Eye (tissue), 1 donor: ENCODE data around the gene ITPRIP.

Experiments used
- DNase-seq: peaks from one replicate; pipeline ENCODE4 v3.0.0-alpha.2; 2015

ITPRIP gene

DNA sequence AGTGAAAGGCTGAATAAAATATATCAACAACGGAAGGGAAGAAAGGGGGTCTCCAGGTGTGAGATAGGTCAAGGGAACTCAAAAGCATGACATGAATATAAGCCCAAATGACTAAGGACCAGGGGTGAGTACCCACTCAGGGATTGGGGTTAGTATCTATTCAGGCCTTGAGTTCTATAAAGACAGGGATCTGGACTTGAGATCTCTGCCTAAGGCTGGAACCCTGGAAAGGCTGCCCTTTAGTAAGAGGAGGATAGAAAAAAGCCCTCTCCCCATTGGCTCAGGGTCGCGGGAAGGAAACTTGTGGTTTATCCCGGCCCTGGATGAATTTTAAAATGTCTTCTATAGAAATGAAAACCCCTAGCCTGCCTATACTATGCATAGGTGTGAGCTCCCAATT is 2.4 kb upstream of the ITPRIP start:
- DNase-seq: no peak

- no peak for DNase-seq
Measured at GRCh38 chr10:104340111-104340526, 1.9 kb upstream of the ITPRIP start.

- peak; percentile 85 for DNase-seq
Measured at GRCh38 chr10:104339469-104340110, 1.3 kb upstream of the ITPRIP start.

DNA sequence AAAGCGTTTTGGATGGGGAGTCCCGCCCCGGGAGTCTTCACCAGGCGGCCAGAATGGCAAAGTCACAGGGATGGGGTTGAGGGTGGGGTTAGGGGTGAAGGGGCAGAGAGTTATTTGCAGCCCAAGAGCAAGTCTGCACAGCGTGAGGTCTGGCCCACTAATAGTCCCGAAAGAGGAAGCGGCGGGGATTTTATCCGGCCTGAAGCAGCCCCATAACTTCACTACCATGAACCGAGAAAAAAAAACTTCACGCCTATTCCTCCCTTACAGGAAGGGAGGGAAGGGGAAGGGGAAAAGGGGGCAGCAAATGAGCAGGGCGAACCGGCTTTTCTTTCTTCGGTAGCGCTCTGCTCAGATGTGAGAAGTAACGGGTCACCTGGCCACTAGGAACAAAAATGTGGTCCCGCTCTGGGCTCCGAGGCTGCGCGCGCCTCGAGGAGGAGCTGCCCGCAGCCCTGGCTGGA is 712 bp downstream of the ITPRIP start:
- no peak for DNase-seq

DNA sequence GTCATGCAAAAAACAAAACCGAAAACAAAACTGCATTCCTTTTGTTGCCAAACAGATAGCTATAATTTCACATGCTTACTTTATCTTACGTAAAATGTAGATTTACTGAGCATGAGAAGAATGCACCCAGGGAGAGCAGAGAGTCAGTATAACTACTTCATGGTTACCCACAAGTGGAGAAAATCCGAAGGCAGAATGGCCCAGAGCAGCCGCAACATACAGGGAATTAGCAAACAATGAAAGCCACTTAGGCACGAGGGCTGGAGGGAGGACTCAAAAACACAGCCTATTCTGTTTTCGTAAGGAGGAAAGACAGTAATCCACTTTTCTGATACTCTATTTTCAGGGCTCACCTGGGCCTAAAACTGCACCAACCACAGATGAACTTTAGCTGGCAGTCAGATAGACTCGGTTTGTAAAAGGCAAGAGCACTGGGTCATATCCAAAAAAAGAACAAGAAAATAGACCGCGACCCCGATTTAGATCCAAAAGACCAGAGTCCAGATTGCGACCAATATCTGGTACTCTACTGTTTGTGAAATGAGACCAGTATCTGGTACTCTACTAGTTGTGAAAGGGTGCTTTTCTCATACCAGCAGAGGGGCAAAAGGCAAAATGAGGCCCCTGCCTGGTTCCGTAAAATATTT is 1.3 kb downstream of the ITPRIP start:
- DNase-seq: peak; percentile 69

DNA sequence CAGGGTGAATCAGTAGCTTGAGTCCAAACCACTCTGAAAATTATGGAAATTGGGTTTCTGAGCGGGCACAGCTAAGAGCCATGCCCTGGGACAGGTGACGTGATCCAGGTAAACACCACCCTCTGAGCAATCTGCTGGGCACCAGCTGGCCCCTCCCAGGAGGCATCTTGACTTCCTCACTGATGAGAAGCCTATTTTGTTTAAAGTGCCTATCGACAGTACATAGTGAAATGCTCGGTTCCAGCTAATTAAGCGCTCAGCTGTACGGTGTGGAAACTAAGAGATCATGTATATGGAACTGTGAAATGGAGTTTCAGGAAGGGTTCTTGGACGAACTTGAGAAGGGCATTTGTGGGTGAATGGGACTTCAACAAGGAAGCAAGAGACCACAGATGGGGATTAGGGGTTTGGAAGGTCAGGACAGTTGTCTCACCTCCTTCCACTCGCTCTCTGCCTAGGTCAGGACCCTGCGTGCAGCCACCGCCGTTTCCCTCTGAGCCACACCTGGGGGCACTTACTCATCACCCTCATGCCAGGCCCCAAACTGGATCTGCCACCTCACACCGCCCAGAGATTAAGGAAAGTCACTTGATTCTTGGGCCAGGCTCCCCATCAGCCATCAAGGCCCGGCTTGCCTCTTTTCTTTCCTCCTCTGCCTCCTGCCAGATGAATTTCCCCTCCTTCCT is 3.2 kb downstream of the ITPRIP start:
- DNase-seq: no peak

GRCh38 chr10:104334561-104334960 is 3.7 kb downstream of the ITPRIP start:
- no peak for DNase-seq

GRCh38 chr10:104333728-104334373 is 4.4 kb downstream of the ITPRIP start:
- no peak for DNase-seq

DNA sequence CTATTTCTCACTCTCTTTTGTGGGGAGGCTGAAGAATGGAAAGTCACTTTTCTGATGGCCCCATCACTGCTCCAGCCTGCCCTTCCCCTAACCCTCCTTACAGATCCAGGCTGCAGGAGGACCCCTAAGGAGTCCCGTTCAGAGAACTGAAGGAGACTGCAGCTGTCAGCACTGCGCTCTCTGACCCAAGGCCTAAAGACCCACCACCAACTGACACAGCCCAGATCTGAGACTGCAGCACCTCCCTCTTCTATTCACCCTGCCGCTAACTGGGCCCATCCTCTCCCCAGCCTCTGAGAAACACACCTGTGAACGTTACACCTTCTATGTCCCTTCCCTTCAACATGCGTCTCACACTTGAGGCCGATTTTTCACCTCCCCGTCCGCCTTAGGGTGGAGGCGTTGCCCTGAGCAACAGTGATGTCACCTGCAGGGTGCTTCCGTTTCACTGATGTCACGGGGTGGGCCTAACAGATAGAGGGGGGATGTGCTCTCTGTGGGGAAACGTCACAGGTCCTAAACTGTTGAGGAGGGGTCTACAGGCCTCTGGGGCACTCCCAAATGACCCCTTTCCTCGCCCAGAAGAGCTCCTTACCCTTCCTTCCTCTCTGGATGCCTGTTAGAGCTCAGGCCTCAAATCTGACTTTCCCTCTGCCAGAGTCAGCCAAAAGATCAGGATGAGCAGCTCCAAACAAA is 5.1 kb downstream of the ITPRIP start:
- peak; percentile 73 for DNase-seq

DNA sequence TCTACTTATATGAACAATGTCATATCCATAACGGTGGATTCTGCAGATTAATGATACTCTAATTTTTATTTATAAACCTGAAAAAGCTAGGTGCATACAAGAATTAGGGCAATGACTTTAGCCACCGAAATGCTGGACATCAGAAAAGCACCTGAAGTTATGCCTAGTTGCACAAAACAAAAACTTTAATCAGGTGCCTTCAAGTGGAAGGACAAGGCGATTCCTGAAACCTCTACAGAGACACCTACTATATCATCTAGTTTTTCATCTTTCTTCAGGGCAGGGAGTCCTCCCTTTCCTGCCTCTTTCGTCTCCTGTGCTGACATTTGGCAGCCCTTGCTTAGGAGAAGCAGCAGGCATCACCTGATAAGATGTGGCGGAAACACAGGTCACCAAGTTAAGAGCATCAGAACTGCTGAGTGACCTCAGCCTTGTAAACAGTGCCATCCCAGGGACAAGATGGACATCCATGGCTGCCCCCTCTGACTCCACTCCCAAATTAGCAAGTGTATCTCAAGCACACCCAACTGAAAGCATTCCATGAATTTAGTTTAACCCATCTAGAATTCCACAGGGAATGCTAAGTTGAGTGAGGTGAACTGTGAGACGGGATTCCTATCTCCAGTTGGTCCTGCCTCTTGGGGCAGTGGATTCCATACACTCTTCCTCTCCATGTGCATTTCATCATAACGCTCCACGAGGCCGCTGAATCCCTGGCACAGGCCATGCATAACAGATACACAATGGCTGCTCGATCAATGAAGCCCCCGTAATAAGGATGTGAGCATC is 5.8 kb downstream of the ITPRIP start:
- no peak for DNase-seq

DNA sequence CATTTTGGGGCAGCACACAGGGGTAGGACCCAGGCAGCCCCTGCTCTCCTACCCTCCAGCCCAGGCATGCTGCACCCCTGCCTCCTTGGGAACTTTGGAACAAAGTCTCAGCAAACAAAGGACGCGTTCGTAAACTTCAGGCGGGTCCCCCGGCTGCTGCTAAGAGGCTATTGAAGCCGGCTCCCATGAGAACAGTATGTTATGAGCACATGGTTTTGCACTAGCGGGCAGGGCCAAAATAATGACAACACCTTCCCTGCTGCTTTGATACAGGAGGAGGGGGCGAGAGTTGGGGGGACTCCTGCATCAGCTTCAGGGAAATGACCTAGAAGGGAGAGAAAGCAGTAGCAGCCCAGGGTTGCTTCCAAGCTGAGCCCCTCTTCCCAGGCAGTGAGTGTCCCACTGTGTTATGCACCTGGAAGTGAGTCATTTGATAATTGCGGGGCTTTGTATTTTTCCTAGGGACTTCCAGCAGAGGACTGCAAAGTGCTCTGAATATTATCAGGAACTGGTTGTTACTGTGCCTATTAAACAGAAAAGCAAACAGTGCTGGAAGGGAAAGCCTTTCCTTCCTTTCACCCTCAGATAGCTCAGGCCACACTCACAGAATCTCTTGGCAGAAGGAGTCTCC is 6.9 kb downstream of the ITPRIP start:
- DNase-seq: peak; percentile 74

- peak; percentile 62 for DNase-seq
Measured at GRCh38 chr10:104330168-104331110, 7.8 kb downstream of the ITPRIP start.

DNA sequence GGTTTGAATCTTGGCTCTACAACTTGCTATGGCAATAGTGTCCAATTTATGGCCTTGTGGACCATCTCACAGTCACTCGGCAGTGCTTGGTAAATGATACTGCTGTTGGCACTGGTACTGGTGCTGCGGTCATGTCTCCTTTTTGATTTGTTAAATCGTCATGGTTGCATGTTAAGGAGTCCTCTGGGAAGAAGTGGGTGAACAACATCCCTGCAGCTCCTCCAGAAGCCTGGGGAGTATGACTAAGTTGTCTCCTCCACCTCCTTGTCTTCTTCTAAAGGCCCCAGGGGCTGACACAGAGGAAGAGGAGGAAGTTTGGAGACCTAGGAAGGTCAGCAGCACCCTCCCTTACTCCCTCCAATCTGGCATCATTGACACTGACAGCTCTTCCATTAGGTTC is 8.5 kb downstream of the ITPRIP start:
- peak; percentile 55 for DNase-seq

DNA sequence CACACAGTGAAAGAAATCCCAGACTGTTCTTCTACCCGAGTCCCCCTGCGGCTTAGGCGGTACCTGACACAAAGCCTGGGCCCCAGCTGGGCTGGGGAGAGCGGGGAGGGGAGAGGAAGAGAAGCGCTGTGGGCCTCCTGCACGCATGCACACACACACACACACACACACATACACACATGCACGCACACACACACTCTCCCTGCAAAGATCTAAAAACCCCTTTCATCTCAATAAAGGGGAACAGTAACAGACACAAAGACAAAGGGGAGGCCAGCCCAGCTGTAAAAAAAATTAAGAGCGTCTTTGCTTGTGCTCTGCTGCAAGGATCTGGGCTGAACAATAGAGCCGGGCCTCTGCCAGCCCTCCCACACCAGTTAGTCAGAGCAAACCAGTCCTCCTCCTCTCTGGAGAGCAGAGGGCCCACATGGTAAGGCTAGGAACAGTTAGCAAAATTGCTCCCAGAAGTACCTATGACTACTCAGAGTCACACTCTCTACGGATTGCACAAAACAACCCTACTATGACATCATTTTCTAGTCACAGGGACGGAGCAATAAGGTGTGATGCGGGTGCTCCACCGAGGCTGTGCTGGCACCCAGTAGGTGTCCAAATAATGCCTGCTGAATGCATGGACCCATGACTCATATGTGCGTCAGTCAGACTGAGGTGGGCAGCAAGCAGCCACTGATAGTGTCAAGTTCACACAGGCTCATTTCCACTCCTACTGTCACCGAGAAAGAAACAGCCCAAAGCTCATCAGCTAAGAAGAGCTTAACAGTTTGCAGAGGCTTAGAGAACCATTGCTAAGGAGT is 9.2 kb downstream of the ITPRIP start:
- no peak for DNase-seq

GRCh38 chr10:104328646-104328895 is 9.7 kb downstream of the ITPRIP start:
- DNase-seq: peak; percentile 96

GRCh38 chr10:104327745-104328645 is 10.3 kb downstream of the ITPRIP start:
- peak; percentile 93 for DNase-seq

- DNase-seq: no peak
Measured at GRCh38 chr10:104326991-104327610, 11.2 kb downstream of the ITPRIP start.
